HTR-8/SVneo (cell line): ENCODE data around the gene HSPA1A.
"Not testable (repeated sequence)": the region's sequence is repeated elsewhere in the genome, so short reads cannot be mapped to it uniquely, and the experiment has no call there.

ENCODE experiments used
- DNase-seq: peaks from one replicate; pipeline ENCODE4 v3.0.0; 2011; ENCODE audit warnings: low spot score, mixed read lengths; ENCODE audit not compliant: insufficient read length
- FAIRE-seq: peaks from 2 replicates; lab custom pipeline; 2011; peaks lifted over from hg19 to GRCh38; lab: Jason Lieb, UNC

The HSPA1A gene

GRCh38 chr6:31859923-31860322 lies 44.6 kb downstream of the HSPA1A start:
- DNase-seq (no peak), FAIRE-seq (no peak)

DNA sequence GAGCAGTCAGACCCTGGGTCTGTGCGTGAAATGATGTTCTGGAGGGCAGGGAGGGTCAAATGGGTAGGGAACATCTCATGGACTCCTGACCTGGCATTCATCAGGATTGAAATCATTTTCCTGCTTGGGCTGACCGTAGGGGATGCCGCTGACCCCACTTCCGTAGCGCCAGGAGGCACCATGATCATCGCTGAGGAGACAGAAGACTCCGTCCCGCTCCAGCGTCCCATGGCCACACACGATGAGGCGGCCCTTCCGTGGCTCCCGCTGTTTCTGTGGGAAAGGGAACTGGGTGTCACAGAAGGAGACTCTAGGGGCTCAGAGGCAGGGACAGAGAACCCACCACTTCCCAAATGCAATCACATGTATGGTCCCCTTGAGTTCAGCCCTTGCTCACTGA lies 45.0 kb downstream of the HSPA1A start:
- DNase-seq (no peak), FAIRE-seq (no peak)

GRCh38 chr6:31861150-31861549 lies 45.8 kb downstream of the HSPA1A start:
- no peak for FAIRE-seq

GRCh38 chr6:31861919-31862343 lies 46.6 kb downstream of the HSPA1A start:
- no peak for FAIRE-seq
- no peak for DNase-seq

More at GRCh38 chr6:31861150-31861549, 45.8 kb downstream of the HSPA1A start:
- DNase-seq: no peak

- DNase-seq (peak; percentile 100), FAIRE-seq (peak; percentile 88)
These were observed 47.2 kb downstream of the HSPA1A start, which contains the start of gene NEU1 for GRCh38 chr6:31862344-31863235. Gene NEU1, minus strand, starts transcription at chr6:31862821. Its CDS starts 45 bp downstream, at chr6:31862776.

DNA sequence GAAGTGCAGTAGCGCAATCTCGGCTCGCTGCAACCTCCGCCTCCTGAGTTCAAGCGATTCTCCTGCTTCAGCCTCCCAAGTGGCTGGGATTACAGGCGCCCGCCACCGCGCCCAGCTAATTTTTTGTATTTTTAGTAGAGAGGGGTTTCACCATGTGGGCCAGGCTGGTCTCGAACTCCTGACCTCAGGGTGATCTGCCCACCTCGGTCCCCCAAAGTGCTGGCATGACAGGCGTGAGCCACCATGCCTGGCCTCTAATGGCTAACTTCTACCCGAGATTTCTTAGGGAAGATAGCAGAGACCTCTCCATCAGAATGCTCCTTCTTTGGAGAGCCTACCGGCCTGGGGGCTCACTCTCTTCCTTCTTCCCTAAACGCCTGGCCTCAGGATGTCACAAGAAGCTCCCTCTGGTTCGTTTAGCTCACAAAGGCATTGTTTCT lies 48.8 kb downstream of the HSPA1A start:
- FAIRE-seq, DNase-seq: not testable (repeated sequence)

DNA sequence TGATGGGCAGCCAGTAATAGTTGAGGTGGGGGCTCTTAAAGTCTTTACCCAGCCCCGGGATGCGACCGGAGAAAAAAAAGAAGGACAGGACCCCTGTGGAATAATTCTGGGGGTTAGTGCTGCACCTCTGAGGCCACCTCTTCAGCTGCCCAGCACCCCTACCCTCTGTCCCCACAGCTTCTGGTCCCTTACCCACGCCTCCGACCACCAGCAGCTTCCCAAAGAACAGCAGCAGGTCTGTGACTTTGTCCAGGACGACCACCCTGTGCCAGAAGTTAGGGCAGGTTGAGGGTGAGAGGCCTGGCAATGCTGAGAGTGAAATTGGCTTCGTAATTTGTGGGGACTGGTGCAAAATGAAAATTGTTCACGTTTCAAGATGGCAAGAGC lies 49.5 kb downstream of the HSPA1A start:
- DNase-seq: no peak
- FAIRE-seq: no peak

GRCh38 chr6:31865205-31866118 lies 50.1 kb downstream of the HSPA1A start:
- FAIRE-seq (no peak), DNase-seq (no peak)
